HG03097 (cell line): ENCODE results near the gene DHRS12.
A peak's percentile ranks its signal among the peaks of the same experiment; 100 is the strongest.

Experiments used
- ATAC-seq: cut with Tn5 transposase; IDR thresholded peaks from one replicate; pipeline ENCODE4 v1.9.1; 2021; ENCODE audit not compliant: unreplicated experiment, low FRiP score

The DHRS12 gene

GRCh38 chr13:51764184-51765141 is 39.5 kb downstream of the DHRS12 start:
- ATAC-seq, result peak; percentile 58

GRCh38 chr13:51763486-51763885 is 40.5 kb downstream of the DHRS12 start:
- no peak for ATAC-seq

DNA sequence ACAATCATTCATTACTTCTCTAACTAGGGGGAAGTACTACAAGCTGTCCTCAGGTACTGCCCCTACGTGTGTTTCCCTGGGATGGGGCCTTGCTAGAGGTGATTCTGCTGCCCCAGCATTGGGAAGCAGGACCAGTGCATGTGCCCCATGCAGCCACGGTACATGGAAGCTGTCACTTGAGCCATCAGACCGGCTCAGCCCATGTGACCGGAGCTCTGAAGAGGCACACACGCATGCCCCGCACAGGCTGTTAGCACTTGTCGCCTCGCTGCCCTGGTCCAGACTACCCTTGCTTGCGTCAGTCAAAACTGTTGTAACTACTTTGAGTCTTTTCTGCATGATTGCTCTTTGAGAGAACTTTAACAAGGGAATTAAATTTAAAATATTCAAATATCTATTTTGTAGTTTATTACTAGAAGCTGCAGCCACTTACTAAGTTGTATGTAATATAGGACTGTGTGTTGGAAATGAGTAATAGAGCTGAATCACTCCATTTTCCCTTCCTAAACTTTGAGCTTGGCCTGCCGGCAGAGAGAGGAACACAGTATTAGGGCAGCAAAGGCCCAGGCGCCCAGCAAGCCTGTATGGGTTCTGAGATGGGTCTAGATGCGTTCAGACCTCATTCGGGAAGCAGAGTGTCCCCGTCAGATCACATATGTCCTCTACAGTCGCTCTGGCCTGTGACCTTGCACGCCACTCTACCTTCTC is 42.2 kb downstream of the DHRS12 start:
- ATAC-seq, result no peak

DNA sequence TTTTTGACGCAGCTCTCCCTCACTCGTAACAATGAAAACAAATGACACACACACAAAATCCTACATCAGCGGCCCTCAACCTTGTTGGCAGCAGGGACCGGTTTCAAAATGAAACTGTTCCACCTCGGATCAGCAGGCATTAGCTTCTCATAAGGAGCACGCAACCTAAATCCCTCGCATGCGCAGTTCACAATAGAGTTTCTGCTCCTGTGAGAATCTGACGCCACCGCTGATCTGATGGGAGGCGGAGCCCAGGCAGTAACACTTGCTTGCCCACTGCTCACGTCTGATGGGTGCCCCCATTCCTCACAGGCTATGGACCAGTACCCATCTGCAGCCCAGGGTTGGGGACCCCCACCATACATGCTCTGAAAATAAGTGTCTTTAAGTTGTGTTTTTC is 43.4 kb downstream of the DHRS12 start:
- ATAC-seq, result no peak

- no peak for ATAC-seq
Measured at GRCh38 chr13:51759240-51759639, 44.7 kb downstream of the DHRS12 start.

GRCh38 chr13:51758691-51759090 is 45.3 kb downstream of the DHRS12 start:
- no peak for ATAC-seq

GRCh38 chr13:51756651-51757050 is 47.3 kb downstream of the DHRS12 start:
- no peak for ATAC-seq

DNA sequence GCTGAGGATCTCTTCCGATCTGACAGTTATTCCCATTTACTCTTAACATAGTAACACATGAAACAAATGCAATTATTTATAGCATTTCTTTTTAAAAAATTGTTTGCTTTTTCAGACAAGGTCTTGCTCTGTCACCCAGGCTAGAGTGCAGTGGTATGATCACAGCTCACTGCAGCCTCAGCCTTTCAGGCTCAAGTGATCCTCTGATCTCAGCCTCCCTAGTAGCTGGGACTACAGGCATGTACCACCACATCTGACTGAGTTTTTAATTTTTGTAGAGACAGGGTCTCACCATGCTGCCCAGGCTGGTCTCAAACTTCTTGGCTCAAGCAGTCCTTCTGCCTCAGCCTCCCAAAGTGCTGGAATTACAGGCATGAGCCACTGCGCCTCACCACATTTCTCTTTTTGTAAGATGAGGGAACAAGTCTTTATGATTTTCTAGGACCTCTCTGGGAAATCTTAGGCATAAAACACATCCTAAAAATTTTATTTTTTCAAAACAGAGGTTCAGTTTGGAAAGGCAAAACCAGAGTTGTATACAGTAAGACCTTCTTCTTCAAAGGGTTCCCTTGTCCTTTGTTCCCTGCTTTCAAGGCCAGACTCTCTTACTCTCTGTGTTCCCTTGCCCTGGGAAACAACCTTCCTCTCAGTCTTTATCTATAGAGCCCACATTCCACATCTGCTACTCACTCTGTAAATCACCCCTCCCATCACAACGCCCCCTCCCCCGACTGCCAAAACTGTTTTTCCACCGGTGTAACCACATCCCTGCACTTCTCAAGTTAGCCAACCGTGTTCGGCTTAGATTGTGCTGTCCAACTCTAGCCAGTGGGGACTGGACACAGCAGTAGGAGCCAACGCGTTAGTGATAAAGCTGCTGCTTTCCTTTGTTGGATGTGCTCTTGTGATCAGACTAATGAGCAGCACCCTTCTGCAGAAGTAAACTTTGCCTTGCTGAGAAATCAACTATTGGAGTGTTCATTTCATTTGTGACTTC is 56.2 kb downstream of the DHRS12 start:
- no peak for ATAC-seq

DNA sequence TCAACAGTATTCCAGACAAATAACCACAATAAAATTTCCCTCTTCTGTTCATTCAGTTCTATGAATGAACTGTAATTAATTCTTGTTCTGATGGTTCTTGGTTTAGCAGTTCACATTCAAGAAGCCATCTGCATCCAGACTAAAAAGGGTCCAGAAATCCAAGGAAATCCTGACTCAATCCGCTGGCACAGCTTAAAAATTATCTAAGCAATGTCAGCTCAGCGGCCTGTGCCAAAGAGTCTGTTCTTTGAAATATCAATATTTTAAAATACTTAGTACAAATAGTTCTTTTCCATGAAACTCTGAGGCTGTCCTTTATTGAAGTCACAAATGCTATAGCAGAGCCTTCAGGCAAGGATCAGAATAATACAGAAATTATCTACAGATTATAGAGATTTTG is 57.2 kb downstream of the DHRS12 start:
- ATAC-seq, result no peak

- ATAC-seq, result no peak
Measured at GRCh38 chr13:51745243-51745642, 58.7 kb downstream of the DHRS12 start.

DNA sequence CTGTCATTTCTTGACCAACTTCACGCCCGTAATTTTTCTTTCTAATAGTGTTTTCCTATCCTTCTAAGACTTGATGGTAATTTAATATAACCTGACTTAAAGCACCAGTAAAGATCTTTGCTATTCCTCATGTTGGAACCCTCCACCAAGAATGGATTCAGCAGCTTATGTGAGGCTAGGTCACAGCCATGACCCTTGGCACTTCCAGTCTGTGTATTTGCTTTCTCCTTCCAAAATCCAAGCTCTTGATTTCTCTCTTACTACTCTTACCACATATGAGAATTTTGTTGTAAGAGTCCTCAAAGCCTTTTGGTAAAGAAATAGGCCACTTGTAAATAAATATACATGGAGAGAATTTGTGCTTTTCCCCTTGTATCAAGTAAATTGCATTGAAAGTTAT is 61.4 kb downstream of the DHRS12 start:
- ATAC-seq, result no peak

GRCh38 chr13:51742031-51742430 is 61.9 kb downstream of the DHRS12 start:
- ATAC-seq, result no peak

- no peak for ATAC-seq
Measured at GRCh38 chr13:51740698-51741097, 63.3 kb downstream of the DHRS12 start.

GRCh38 chr13:51739027-51739764 is 64.8 kb downstream of the DHRS12 start:
- ATAC-seq, result no peak

GRCh38 chr13:51738226-51738905 is 65.6 kb downstream of the DHRS12 start:
- no peak for ATAC-seq

DNA sequence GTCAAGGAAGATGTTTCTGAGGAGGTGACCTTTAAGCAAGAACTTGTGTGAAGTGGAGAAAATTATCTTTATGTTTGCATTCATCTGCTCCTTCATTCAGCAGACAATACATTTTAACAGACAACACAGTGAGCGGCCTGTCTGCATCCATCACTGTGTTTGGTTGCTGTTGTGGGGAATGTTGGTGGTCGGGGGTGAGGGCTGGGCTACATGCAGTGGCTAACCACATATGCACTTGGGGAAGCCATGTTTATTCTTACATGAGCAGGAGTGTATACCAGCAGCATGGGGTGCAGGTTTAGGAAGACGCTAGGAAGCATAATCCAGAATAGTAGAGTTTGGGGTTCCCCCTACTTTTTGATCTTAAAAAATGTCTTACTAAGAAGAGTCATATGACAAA is 66.4 kb downstream of the DHRS12 start:
- ATAC-seq, result no peak

GRCh38 chr13:51734786-51735185 is 69.2 kb downstream of the DHRS12 start:
- ATAC-seq, result no peak

DNA sequence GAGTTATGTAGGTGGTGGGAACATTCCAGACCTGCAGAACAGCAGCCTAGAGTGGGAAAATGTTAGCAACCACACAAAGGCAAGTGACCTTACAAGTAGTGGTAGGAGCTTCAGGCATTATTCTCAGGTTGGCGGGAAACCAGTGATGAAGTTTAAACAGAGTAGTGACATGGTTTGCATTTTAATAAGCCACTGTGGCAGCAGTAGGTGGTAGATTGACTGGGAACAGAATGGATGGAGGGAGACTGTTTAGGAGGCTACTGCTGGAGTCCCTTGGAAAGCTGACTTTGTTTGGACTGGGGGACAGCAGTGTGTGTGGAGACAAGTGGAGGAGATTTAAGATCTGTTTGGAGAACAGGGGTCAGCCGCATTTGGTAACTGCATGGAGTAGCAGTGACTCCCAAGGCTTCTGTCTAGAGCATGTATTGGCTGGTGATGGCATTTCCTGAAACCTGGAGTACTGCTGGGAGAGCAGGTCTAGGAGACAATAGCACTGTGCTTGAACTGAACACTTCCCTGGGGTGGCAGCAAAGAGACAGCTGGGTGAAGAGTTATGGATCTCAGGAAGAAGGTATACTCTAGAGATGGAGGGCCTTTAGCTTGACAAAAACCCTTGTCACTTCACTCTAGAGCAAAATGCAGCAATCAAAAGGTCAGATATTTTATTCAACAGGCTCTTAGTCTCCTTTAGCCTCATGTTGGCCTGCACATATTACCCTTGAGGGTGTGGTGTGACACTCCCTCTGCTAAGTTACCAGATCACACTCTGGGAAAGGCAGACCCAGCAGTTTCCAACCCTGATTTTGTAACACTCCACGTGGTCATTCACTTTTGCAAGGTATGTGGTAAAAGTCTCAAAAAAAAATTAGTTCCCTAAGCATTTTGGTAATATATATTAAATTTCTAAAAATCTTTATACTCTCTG is 70.3 kb downstream of the DHRS12 start:
- no peak for ATAC-seq
